GM19035 (cell line): Measurements from ENCODE around the gene NEK9.
A peak's percentile ranks its signal among the peaks of the same experiment; 100 is the strongest.

Experiments
- ATAC-seq: cut with Tn5 transposase; IDR thresholded peaks from one replicate; pipeline ENCODE4 v1.9.1; 2021; ENCODE audit not compliant: unreplicated experiment

Gene NEK9

DNA sequence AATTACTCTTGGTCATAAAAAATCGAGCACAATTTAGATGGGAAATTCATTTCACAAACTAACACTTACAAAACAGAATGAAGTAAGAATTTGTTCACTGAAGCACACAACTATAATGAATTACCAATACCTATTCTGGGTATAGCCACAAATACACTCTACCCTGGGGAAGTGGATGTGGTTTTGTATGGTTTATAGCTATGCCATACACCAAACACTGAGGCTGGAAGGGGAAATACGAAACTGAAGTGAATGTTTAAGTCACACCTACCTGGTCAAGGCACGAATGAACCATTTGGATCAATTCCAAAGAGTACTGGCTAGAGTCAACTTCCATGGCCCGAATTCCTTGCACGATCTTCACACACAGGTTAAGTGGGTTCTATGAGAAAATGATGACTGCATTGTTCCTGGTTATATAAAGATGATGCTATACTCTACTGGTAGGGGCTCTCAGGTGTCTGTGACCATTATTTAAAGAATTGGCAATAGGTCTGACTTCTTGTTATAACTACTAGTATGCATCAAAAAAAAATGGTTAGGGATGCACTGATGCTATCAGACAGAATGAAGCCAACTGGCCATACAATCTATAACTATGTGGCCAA, 12.8 kb downstream of the NEK9 start:
- ATAC-seq = no peak

DNA sequence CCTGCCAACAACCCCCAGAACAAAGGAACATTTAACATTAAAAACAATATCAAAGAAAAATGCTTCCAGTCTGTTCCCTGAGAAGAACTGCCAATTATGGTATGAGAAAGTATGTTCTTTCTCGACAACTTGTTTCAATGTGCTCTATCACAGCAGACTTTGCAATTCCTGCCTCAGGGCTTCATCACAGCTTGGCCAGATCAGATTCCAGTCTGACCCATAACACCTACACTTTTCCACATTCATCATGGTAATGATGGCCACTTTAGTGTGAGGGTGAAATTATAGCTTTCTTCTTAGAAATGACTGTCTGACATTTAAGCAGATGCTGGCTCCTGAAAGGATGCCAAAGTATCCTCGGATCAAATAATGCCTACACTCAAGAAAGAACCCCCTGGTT, 17.0 kb downstream of the NEK9 start:
- no peak for ATAC-seq

DNA sequence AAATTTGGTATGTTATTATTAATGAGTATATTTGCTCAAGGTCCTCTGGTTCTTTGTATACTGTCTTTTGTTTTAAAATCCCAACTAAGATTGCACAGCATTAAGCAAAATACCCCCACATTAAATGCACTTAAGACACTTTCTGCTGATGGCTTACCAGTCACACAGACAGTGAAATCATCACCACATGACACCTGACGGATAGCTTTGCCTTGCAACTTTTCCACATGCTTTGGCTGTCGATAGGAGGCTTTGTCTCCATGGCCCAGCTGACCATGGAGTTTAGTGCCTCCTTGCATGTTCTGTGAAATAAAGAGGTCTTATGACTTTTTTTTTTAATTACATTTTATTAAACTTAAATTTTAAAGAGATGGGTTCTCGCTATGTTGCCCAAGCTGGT, 19.7 kb downstream of the NEK9 start:
- ATAC-seq = no peak

- no peak for ATAC-seq
These were observed 25.4 kb downstream of the NEK9 start for GRCh38 chr14:75101491-75101890.

- ATAC-seq = no peak
These were observed 28.2 kb downstream of the NEK9 start for GRCh38 chr14:75098682-75099081.

- ATAC-seq = no peak
These were observed 28.6 kb downstream of the NEK9 start for GRCh38 chr14:75098212-75098611.

- no peak for ATAC-seq
These were observed 29.9 kb downstream of the NEK9 start for GRCh38 chr14:75096959-75097358.

GRCh38 chr14:75095690-75096089, 31.2 kb downstream of the NEK9 start:
- no peak for ATAC-seq

- ATAC-seq = no peak
These were observed 32.0 kb downstream of the NEK9 start for GRCh38 chr14:75094896-75095295.

- no peak for ATAC-seq
These were observed 34.1 kb downstream of the NEK9 start for GRCh38 chr14:75092698-75093097.

DNA sequence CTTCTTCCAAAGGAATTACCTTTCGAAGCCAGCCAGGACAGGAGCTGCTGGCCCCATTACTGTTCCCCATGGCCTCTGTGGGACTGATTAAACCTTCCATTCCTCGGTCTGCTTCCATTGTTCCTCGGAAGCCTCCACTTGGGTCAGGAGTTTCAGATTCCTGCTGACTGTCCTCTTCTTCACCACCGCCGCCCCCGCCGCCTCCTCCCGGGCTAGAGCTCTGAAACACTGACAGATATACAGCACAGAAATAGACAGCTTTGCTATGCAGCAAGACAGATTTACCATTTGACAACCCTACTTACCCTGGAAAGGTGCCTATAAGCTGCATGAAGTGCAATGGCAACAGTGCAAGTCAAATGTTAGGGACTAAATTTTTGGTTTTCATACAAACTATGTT, 35.6 kb downstream of the NEK9 start:
- no peak for ATAC-seq

GRCh38 chr14:75090353-75090752, 36.5 kb downstream of the NEK9 start:
- no peak for ATAC-seq

- no peak for ATAC-seq
These were observed 38.1 kb downstream of the NEK9 start for GRCh38 chr14:75088566-75089373.

DNA sequence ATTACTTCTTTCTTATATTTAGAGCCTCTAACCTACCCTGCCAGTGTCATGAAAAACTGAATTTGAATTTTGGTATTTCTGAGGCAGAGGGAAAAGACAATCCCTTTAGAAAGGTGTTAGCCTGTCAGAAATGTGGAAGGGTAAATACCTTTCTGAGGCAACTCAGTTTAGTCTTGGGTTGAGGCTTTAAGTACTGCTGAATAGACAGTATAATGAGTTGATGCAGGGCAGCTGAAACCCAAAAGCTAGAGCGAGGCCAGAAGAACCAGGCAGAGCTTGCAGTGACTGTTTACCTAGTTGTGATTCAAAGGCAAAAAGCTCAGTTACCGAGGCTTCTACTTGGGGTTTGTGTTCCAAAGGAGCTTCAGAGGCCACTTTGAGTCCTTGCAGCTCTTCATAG, 38.7 kb downstream of the NEK9 start:
- no peak for ATAC-seq

DNA sequence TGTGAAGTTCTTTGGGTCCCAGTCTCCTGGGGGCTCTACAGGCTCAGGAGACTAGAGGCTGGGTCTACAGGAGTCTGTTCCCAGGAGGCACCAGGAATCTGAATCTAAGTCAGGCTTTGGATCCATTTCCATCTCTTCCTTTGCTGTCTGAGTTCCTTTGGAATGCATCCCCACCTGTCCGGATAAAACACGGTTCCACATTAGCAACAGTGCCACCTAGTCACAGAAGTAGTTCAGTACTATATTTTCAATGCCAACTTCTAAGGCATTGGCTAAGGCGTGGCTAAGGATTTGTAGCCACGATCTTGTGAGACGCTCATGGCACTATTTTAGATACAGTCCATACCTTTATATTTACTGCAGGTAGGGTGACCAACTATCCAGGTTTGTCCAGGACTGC, 42.3 kb downstream of the NEK9 start:
- no peak for ATAC-seq

DNA sequence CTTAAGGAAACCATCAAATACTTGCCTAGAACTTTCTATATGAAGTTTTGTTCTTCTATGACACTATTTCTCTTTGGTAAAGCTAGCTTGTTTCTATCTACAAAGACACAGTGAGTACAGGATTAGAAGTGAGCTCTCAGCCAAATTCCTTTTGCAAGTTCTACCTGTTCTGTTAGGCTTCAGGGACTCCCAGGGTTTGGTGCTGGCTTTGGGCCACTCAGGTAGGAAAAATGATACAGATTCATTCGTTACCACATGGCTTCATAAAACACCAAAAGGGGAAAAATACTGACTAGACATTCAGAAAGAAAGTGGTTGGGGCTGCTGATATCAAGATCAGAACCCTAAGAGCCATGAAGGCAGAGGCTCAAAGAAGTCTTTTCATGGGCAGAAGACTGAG, 43.6 kb downstream of the NEK9 start:
- no peak for ATAC-seq

DNA sequence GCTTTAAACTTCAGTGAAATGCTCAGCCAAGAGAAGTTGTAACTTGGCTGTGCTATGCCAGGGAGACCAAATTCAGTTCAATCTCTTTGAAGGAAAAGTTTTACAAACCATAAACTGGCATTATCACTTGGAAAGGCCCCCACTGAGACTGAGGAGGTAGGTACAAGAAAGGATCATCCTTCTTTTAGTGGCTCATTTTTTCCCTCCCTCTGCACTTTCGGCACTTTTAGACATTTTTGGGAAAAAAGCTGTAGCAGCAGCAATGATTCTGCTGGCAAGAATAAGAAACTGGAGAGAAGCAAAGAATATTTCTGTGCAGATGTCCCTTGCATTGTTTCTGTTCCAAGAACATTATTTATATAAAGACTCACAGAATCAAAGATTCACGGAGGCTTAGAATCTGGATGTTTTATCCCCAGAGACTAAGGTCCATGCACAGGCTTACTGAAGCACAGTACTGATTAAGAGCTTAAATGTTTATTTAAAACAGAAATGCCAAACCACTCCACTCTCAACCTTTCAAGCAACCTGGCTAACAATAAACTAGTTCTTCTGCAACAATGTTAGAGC, 45.1 kb downstream of the NEK9 start:
- no peak for ATAC-seq

DNA sequence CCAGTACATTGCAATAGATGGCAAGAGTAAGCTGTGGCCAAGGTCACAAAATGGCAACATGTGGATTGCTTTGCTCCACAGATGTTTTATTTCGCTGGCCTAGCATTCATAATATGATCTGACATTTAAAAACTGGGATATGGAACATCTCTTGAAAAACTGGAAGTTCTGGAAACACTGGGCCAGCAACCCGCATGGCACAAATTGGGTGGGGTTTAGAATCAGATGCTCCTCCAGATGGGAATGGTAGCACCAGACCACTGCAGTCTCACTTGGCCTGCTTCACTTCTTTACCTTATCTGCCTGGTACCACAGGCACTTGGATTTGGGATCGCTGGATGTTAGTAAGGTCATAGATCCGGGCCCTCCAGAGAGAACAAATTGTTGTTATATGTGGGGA, 47.3 kb downstream of the NEK9 start:
- no peak for ATAC-seq

DNA sequence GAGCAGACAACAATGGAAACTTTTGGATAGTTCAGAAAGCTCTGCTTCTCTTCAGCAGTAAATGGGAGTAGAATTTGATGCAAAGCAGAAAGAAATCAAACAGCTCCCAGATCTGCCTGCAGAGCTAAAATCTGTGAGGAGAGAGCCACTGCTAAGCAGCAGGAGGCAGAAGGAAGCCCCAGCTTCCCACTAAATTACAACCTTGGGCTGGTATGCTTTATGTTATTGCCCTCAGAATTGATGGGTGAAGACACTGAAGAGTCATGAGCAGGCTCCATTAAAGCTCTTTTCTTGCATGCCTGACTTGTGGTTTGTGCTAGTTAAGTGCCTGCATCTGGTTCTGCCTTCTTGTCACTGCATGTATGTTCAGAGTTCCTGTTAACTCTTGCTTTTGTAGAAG, 49.1 kb downstream of the NEK9 start:
- no peak for ATAC-seq

DNA sequence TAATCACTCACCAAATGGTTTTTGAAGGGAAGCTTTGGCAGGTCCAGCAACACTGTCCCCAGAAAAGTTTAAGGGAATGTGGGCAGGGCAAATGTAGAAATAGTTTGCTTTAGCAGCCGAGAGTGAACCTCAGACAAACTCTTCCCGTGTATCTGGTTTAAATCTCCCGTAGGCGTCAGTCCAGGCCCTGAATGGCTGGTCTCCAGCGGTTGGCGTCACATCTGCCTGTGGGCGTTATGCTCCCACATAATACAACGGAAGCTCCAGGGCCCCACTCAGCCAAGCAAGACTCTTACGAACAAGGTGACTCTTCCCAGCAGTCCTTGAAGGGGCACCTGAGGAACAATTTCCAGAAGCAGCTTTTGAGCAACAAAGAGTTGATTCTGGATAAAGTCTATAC, 56.5 kb downstream of the NEK9 start:
- no peak for ATAC-seq

- ATAC-seq = no peak
These were observed 57.1 kb downstream of the NEK9 start for GRCh38 chr14:75069811-75070145.

GRCh38 chr14:75069121-75069810, 57.6 kb downstream of the NEK9 start, which contains the start of gene ZC2HC1C:
Gene ZC2HC1C (plus strand): TSS chr14:75069641. CDS start chr14:75070574, 933 bp downstream.
- peak; percentile 78 for ATAC-seq
